DND-41 (cell line): ENCODE data around the gene NKAIN2.

Experiments
- ATAC-seq: fragments of 200-7000 bp; cut with Tn5 transposase; 3 replicates; pipeline ENCODE4 v1.9.1; 2021; ENCODE audit warnings: low read depth; ENCODE audit not compliant: insufficient read depth
- DNase-seq: peaks from one replicate; pipeline ENCODE4 v3.0.0-alpha.2; 2020
- H2AFZ ChIP-seq: 2 replicates; pipeline ENCODE4 v1.6.0; 2012; ENCODE audit warnings: low read depth, low read length
- H3K27ac ChIP-seq: 2 replicates; pipeline ENCODE4 v1.5.1; 2012; ENCODE audit warnings: low read length, inconsistent platforms
- H3K27me3 ChIP-seq: fragments of 200-600 bp; sonication (generic); 2 replicates; pipeline ENCODE4 v1.6.0; 2012; ENCODE audit warnings: low read length, mild to moderate bottlenecking, inconsistent platforms; ENCODE audit not compliant: insufficient read depth, poor library complexity
- H3K36me3 ChIP-seq: 2 replicates; pipeline ENCODE4 v1.5.1; 2012; ENCODE audit warnings: low read length, inconsistent platforms; ENCODE audit not compliant: insufficient read depth
- H3K4me1 ChIP-seq: 2 replicates; pipeline ENCODE4 v1.5.1; 2012; ENCODE audit warnings: mild to moderate bottlenecking, low read length; ENCODE audit not compliant: insufficient read depth
- H3K4me2 ChIP-seq: 2 replicates; pipeline ENCODE4 v1.6.0; 2012; ENCODE audit warnings: mild to moderate bottlenecking, moderate library complexity, low read length, inconsistent platforms; ENCODE audit not compliant: insufficient read depth
- H3K4me3 ChIP-seq, 2 experiments: fragments of 200-600 bp in 1 of 2; shearing (Covaris generic) in 1 of 2; 2 replicates each; pipeline ENCODE4 v1.5.1; 2012 to 2016; ENCODE audit warnings: inconsistent platforms in 2 of 2, low read length in 2 of 2, mild to moderate bottlenecking in 2 of 2, low read depth in 1 of 2, moderate library complexity in 1 of 2
- H3K79me2 ChIP-seq: 2 replicates; pipeline ENCODE4 v1.6.0; 2012; ENCODE audit warnings: low read length, inconsistent platforms; ENCODE audit not compliant: insufficient read depth
- H3K9ac ChIP-seq: 2 replicates; pipeline ENCODE4 v1.6.0; 2012; ENCODE audit warnings: low read depth, mild to moderate bottlenecking, inconsistent platforms, low read length, moderate library complexity
- H3K9me3 ChIP-seq: 2 replicates; pipeline ENCODE4 v1.5.1; 2012; ENCODE audit warnings: low read length, moderate library complexity, mild to moderate bottlenecking, inconsistent platforms; ENCODE audit not compliant: insufficient read depth, severe bottlenecking
- H4K20me1 ChIP-seq: 2 replicates; pipeline ENCODE4 v1.6.0; 2012; ENCODE audit warnings: low read length; ENCODE audit not compliant: insufficient read depth
- CTCF ChIP-seq: IDR thresholded peaks from 2 replicates; pipeline ENCODE4 v1.5.1; 2012; ENCODE audit warnings: borderline replicate concordance, low read length, moderate library complexity, mild to moderate bottlenecking; ENCODE audit not compliant: poor library complexity, severe bottlenecking; ENCODE audit errors: extremely low read depth
- EZH2 ChIP-seq: IDR thresholded peaks from 3 replicates; pipeline ENCODE4 v1.6.1; 2012; ENCODE audit warnings: borderline replicate concordance, low read depth, mild to moderate bottlenecking, moderate library complexity, low read length, inconsistent platforms; ENCODE audit not compliant: severe bottlenecking

NKAIN2 gene

DNA sequence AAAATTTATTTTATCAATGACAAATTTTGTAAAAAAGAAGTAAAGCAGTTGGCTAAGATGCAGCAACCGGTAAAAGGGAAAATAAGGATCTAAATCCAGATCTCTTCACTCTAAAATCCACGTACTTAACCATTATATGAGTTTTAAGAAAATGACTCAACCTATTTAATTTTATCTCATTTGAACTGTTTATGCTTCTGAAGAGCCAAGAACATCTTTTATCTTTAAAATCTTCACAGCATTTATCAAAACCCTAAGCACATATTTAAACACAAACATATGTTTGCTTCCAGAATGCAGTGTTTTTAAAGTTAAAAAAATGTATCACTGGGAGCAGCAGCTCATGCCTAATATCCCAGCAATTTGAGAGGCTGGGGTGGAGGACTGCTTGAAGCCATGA is 339.2 kb downstream of the NKAIN2 start:
- H2AFZ ChIP-seq: no peak overlapping the region

GRCh38 chr6:124143435-124143834 is 339.8 kb downstream of the NKAIN2 start:
- Histone ChIP-seq H3K79me2 (no peaks in the 10 kb centered on the region), H3K9ac (no peak overlapping the region), H3K4me3 (no peak overlapping the region), H3K4me2 (no peak overlapping the region), H3K36me3 (no peaks in the 10 kb centered on the region), H3K9me3 (no peaks in the 10 kb centered on the region), H3K27me3 (no peaks in the 10 kb centered on the region), H2AFZ (no peak overlapping the region), H3K27ac (no peak overlapping the region), H4K20me1 (no peaks in the 10 kb centered on the region), H3K4me1 (no peaks in the 10 kb centered on the region)
- no peak for ATAC-seq
- no peak for TF ChIP-seq EZH2
- TF ChIP-seq CTCF: no peak
- no peak for DNase-seq

More for the DNA sequence above, 339.2 kb downstream of the NKAIN2 start:
- Histone ChIP-seq H3K4me3 (no peak overlapping the region), H3K79me2 (no peaks in the 10 kb centered on the region), H3K4me2 (no peak overlapping the region), H3K36me3 (no peaks in the 10 kb centered on the region), H3K9ac (no peak overlapping the region), H3K9me3 (no peaks in the 10 kb centered on the region), H3K4me1 (no peaks in the 10 kb centered on the region), H4K20me1 (no peaks in the 10 kb centered on the region), H3K27ac (no peak overlapping the region), H3K27me3 (no peaks in the 10 kb centered on the region)
- no peak for TF ChIP-seq CTCF
- TF ChIP-seq EZH2: no peak
- no peak for ATAC-seq
- DNase-seq: no peak

DNA sequence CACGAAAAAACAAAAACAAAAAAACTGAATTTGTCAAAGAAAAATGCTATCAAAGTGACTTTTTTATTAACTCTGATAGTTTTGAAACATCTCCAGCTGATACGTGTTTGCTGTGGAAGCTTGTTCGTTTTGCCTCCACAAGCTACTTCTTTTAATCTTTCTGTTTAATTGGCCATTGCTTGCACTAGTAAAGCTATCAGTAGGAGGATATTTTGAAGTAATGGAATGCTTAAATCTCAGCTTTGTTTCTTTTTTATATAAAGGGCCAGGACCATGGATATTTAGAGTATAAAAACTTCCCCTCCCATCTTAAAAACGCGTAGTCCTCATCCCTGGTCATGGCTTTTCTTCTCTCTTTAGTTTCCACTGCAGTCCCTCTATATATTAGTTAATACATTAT is 344.0 kb downstream of the NKAIN2 start:
- no peak overlapping the region for H3K4me3 ChIP-seq
- no peaks in the 10 kb centered on the region for H3K79me2 ChIP-seq
- H3K9me3 ChIP-seq: no peaks in the 10 kb centered on the region
- no peaks in the 10 kb centered on the region for H3K27me3 ChIP-seq
- no peak for TF ChIP-seq EZH2
- TF ChIP-seq CTCF: no peak
- no peaks in the 10 kb centered on the region for H3K36me3 ChIP-seq
- H4K20me1 ChIP-seq: no peaks in the 10 kb centered on the region
- H2AFZ ChIP-seq: no peak overlapping the region
- no peak for DNase-seq
- no peak overlapping the region for H3K9ac ChIP-seq
- ATAC-seq: no peak
- H3K4me2 ChIP-seq: no peak overlapping the region
- H3K4me1 ChIP-seq: no peaks in the 10 kb centered on the region
- H3K27ac ChIP-seq: no peak overlapping the region

DNA sequence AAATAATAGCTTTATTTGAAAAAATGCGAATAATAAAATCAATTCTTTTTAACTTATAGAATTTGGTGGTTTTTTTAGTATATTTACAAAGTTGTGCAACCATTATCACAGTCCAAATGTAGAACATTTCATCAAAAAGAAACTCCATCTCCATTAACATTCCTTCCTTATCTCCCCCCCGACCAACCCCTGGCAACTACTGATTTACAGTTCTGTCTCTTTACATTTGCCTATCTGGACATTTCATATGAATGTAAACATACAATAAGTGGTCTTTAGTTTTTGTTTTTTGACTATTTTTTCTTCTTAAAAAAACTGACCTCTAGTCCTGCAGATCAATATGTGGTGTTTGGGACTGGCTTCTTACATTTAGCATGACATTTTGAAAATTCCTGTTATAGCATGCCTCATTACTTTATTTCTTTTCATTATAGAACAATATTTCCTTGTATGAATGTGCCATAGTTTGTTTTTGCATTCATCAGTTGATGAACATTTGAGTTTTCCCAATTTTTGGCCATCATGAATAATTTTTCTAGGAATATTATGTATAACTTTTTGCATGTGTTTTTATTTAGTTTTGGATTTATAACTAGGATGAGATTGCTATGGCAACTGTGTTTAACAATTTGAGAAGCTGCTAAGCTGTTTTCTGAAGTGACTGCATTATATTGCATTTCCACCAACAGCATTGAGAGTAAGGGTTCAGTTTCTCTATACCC is 344.7 kb downstream of the NKAIN2 start:
- Histone ChIP-seq H3K27me3 (no peaks in the 10 kb centered on the region), H3K4me1 (no peaks in the 10 kb centered on the region), H3K36me3 (no peaks in the 10 kb centered on the region), H4K20me1 (no peaks in the 10 kb centered on the region), H3K79me2 (no peaks in the 10 kb centered on the region), H3K9ac (no peak overlapping the region), H3K27ac (no peak overlapping the region), H3K4me2 (no peak overlapping the region), H2AFZ (no peak overlapping the region), H3K9me3 (no peaks in the 10 kb centered on the region), H3K4me3 (no peak overlapping the region)
- no peak for ATAC-seq
- no peak for DNase-seq
- TF ChIP-seq CTCF: no peak
- no peak for TF ChIP-seq EZH2
